ENCODE results near the gene EIF4E2.

Gene EIF4E2

GRCh38 chr2:232600053-232600773 is 49.7 kb downstream of the EIF4E2 start:
- DNase-seq (ENCODE audit: low spot score): no peak

- no peak for DNase-seq (ENCODE audit: low spot score)
Measured at GRCh38 chr2:232603283-232603682, 52.8 kb downstream of the EIF4E2 start.

- DNase-seq (ENCODE audit: low spot score): no peak
Measured at GRCh38 chr2:232604535-232604934, 54.0 kb downstream of the EIF4E2 start.

GRCh38 chr2:232607011-232607410 is 56.5 kb downstream of the EIF4E2 start:
- DNase-seq (ENCODE audit: low spot score): no peak

- DNase-seq (ENCODE audit: low spot score): no peak
Measured at GRCh38 chr2:232609607-232610006, 59.1 kb downstream of the EIF4E2 start.

GRCh38 chr2:232610081-232610480 is 59.6 kb downstream of the EIF4E2 start:
- no peak for DNase-seq (ENCODE audit: low spot score)

GRCh38 chr2:232611061-232611460 is 60.6 kb downstream of the EIF4E2 start:
- DNase-seq (ENCODE audit: low spot score): no peak

- peak; percentile 27 for DNase-seq (ENCODE audit: low spot score)
Measured at GRCh38 chr2:232611559-232612218, 61.2 kb downstream of the EIF4E2 start.

- DNase-seq (ENCODE audit: low spot score): no peak
Measured at GRCh38 chr2:232613538-232614134, 63.1 kb downstream of the EIF4E2 start.

- no peak for DNase-seq (ENCODE audit: low spot score)
Measured at GRCh38 chr2:232615339-232615738, 64.8 kb downstream of the EIF4E2 start.
